GM12878 (cell line): Measurements from ENCODE around the gene ANKRD65. TPM values are rescaled to one million over a fixed set of nuclear protein-coding genes. Genes with fewer than 3 reads are reported as not detected.

Experiments used
- ATAC-seq: fragments of 200-7000 bp; cut with Tn5 transposase; 3 replicates; pipeline ENCODE4 v1.9.1; 2020; ENCODE audit warnings: mild to moderate bottlenecking, moderate library complexity
- BruUV-seq: library from RNA; stranded (reverse); fragments of 400-500 nt; replicated peaks from 2 replicates; lab custom pipeline; 2021; lab: Mats Ljungman, UMichigan
- CTCF ChIA-PET: fragments of 300-600 bp; sonication (Branson Sonifier 250); formaldehyde crosslinking; extraction: SDS; loops from one replicate; lab custom pipeline; 2021; ENCODE audit warnings: inconsistent platforms; lab: Yijun Ruan, JAX
- POLR2A ChIA-PET: fragments of 350-600 bp; formaldehyde crosslinking; extraction: SDS; loops from one replicate; lab custom pipeline; 2021; ENCODE audit warnings: inconsistent platforms; lab: Charles Lee
- RAD21 ChIA-PET: fragments of 300-600 bp; sonication (Branson Sonifier 250); formaldehyde crosslinking; loops from one replicate; lab custom pipeline; 2023; ENCODE audit warnings: antibody characterized with exemption; ENCODE audit not compliant: unreplicated experiment; lab: Charles Lee
- SMC1A ChIA-PET: fragments of 300-600 bp; sonication (Branson Sonifier 250); formaldehyde crosslinking; loops from one replicate; lab custom pipeline; 2023; ENCODE audit not compliant: unreplicated experiment, uncharacterized antibody; lab: Charles Lee
- DNase-seq: peaks from one replicate; pipeline ENCODE4 v3.0.0-alpha.2; 2011; ENCODE audit warnings: low read depth, low spot score
- FAIRE-seq: peaks from 3 replicates; lab custom pipeline; 2011; peaks lifted over from hg19 to GRCh38; lab: Jason Lieb, UNC
- H2AFZ ChIP-seq: 2 replicates; pipeline ENCODE4 v1.6.0; 2011; ENCODE audit warnings: low read depth, low read length, control low read depth; ENCODE audit not compliant: control insufficient read depth
- H3K27ac ChIP-seq: 2 replicates; pipeline ENCODE4 v1.5.1; 2011; ENCODE audit warnings: control low read depth; ENCODE audit not compliant: control insufficient read depth, insufficient read depth
- H3K27me3 ChIP-seq, 2 experiments: replicated peaks in 1 of 2; 2 replicates each; pipeline versions ENCODE4 v1.6.0 to v1.6.1; 2011; ENCODE audit warnings: low read length in 1 of 2; ENCODE audit not compliant: control insufficient read depth in 2 of 2, insufficient read depth in 2 of 2
- H3K36me3 ChIP-seq, 2 experiments: 2 replicates each; pipeline ENCODE4 v1.5.1; 2011; ENCODE audit warnings: low read length in 1 of 2; ENCODE audit not compliant: control insufficient read depth in 2 of 2, insufficient read depth in 2 of 2
- H3K4me1 ChIP-seq: 2 replicates; pipeline ENCODE4 v1.6.1; 2011; ENCODE audit warnings: mild to moderate bottlenecking, low read length, moderate library complexity, mixed read lengths; ENCODE audit not compliant: control insufficient read depth, insufficient read depth
- H3K4me2 ChIP-seq: 2 replicates; pipeline ENCODE4 v1.6.0; 2011; ENCODE audit warnings: control low read depth; ENCODE audit not compliant: control insufficient read depth, insufficient read depth
- H3K4me3 ChIP-seq: fragments of 200-600 bp; sonication (generic); 2 replicates; pipeline ENCODE4 v1.5.1; 2016
- H3K79me2 ChIP-seq: 2 replicates; pipeline ENCODE4 v1.6.0; 2011; ENCODE audit warnings: low read length; ENCODE audit not compliant: control insufficient read depth, insufficient read depth
- H3K9ac ChIP-seq: 2 replicates; pipeline ENCODE4 v1.8.0; 2011; ENCODE audit warnings: low read length, control low read depth, mixed read lengths; ENCODE audit not compliant: control insufficient read depth, insufficient read depth
- H3K9me3 ChIP-seq: replicated peaks from 3 replicates; pipeline ENCODE4 v1.5.1; 2011; ENCODE audit warnings: mild to moderate bottlenecking, low read length; ENCODE audit not compliant: control insufficient read depth, insufficient read depth
- H4K20me1 ChIP-seq: 2 replicates; pipeline ENCODE4 v1.6.0; 2011; ENCODE audit not compliant: control insufficient read depth, insufficient read depth
- FOXM1 ChIP-seq: IDR thresholded peaks from 2 replicates; pipeline ENCODE4 v1.6.1; 2012; ENCODE audit warnings: low read depth, mild to moderate bottlenecking, inconsistent platforms, low read length, moderate library complexity
- JUND ChIP-seq: IDR thresholded peaks from 2 replicates; pipeline ENCODE4 v1.6.1; 2012; ENCODE audit warnings: low read depth, mild to moderate bottlenecking, low read length, improper control_type of control experiment, moderate library complexity
- MYB ChIP-seq: fragments of 150-350 bp; IDR thresholded peaks from 2 replicates; pipeline ENCODE4 v1.6.1; 2014; ENCODE audit warnings: mild to moderate bottlenecking, low read depth, low read length, borderline replicate concordance
- ZNF24 ChIP-seq: fragments of 450-650 bp; IDR thresholded peaks from 2 replicates; pipeline ENCODE4 v1.6.1; 2017; ENCODE audit warnings: antibody characterized with exemption, mild to moderate bottlenecking
- WGBS: methylation state at CpG from one replicate; pipeline ENCODE4 v1.1.6; 2016; ENCODE audit warnings: low lambda C conversion rate; ENCODE audit not compliant: insufficient replicate concordance, insufficient coverage; ENCODE audit errors: missing lambda C conversion rate; 5-methylcytosine and 5-hydroxymethylcytosine counted together
- in situ Hi-C: fragments of 300-500 bp; cut with MboI; formaldehyde crosslinking; loops from 9 replicates; pipeline ENCODE4 v1.14.3; 2018; ENCODE audit warnings: mixed read lengths
- intact Hi-C: fragments of 100-400 bp; cut with micrococcal nuclease; formaldehyde crosslinking; loops from one replicate; pipeline ENCODE4 v1.14.2; 2022; ENCODE audit not compliant: unreplicated experiment
- polyA plus RNA-seq, 11 experiments: library from polyadenylated mRNA; depleted of rRNA in 4 of 11; unstranded in 6 of 11; stranded (reverse) in 5 of 11; fragments of >200 nt; fragmentation: Nextera tagmentation in 4 of 11; fragmentation: Illumina TruSeq in 1 of 11; extraction: Ambion mirVana in 4 of 11; extraction: Trizol in 1 of 11; gene quantifications; 1 replicate in 1 of 11; 2 replicates in 10 of 11; pipeline versions ENCODE4 v1.2.1 to v1.2.3, GENCODE V29; 2011 to 2016; ENCODE audit warnings: inconsistent platforms in 2 of 11, missing spikeins in 2 of 11, low read depth in 1 of 11
- total RNA-seq, 4 experiments: library from RNA; depleted of rRNA in 3 of 4; stranded (reverse); fragments of >200 nt in 3 of 4; fragmentation: Illumina TruSeq in 1 of 4; extraction: Trizol in 1 of 4; gene quantifications; 2 replicates each; pipeline versions ENCODE4 v1.2.1 to v1.2.3, GENCODE V29; 2013 to 2021
- TF ChIP-seq, protein P1 (sequence below): fragments of 450-650 bp; formaldehyde crosslinking; IDR thresholded peaks from 2 replicates; pipeline ENCODE4 v1.5.0; 2022; ENCODE audit warnings: mild to moderate bottlenecking, missing genetic modification characterization
- TF ChIP-seq, protein P2 (sequence below), 3 experiments: IDR thresholded peaks in 2 of 3; conservative IDR thresholded peaks in 1 of 3; 2 replicates each; pipeline ENCODE4 v1.5.1; 2011; ENCODE audit warnings: low read depth in 3 of 3, low read length in 3 of 3, mild to moderate bottlenecking in 3 of 3, control low read depth in 2 of 3, moderate library complexity in 2 of 3, inconsistent platforms in 1 of 3, mixed read lengths in 1 of 3; ENCODE audit not compliant: control insufficient read depth in 2 of 3, insufficient read depth in 1 of 3; ENCODE audit errors: extremely low read depth in 1 of 3
- TF ChIP-seq, protein P3 (sequence below): fragments of 450-650 bp; IDR thresholded peaks from 2 replicates; pipeline ENCODE4 v1.6.1; 2016; ENCODE audit warnings: mild to moderate bottlenecking
- TF ChIP-seq, protein P4 (sequence below): fragments of 450-650 bp; IDR thresholded peaks from 2 replicates; pipeline ENCODE4 v1.6.1; 2017; ENCODE audit warnings: low read depth, mild to moderate bottlenecking, moderate library complexity
- TF ChIP-seq, protein P5 (sequence below): fragments of 150-350 bp; IDR thresholded peaks from 2 replicates; pipeline ENCODE4 v1.6.1; 2014; ENCODE audit warnings: mild to moderate bottlenecking, low read depth, low read length
- TF ChIP-seq, protein P6 (sequence below): fragments of 450-650 bp; IDR thresholded peaks from 2 replicates; pipeline ENCODE4 v1.6.1; 2017; ENCODE audit warnings: borderline replicate concordance

Gene ANKRD65
- total and polyA plus RNA-seq, 10 of the 15 experiments (the other 5 are each of a cell fraction or from before 2014, with no cell fraction given): 0.05 to 2.8 (median 0.37) TPM

DNA sequence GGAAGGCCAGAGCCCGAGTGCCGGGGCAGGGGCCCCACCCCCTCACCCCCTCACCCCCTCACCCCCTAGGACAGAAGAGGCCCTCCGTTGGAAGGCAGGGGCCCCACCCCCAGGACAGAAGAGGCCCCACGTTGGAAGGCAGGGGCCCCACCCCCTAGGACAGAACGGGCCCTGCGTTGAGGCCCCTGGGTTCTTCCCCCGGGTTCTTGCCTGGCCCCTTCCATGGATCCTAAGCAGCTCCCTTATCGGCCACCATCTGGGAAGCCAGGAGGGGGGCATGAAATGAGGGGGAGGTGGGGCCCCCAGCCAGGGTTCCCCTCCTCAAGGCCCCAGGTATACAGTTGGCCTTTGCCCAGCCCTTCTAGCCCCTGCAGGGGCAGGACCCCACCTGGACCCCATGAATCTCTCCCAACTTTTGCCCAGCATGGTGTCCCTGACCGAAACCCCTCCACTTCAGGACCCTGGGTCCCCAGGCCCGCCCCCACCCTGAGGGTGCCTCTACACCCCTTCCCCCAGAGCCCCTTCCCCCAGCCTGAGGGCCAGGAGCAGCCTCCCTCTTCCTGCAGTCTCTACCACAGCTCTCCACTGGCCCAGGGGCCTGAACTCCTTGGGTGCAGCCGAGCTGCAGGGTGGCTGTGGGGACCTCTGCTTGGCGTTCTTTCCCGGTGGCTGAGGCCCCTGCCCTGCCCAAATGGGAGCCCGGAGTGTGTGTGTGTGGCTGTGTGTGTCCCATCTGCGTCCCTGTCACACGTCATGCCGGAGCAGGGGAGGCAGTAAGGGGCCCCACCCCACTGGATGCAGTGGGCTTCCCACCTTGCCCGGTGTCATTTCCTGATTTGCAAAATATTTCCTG is 10.1 kb upstream of the ANKRD65 start:
- H3K27ac ChIP-seq: no peak overlapping the region
- intact Hi-C loops (no loop called here), in situ Hi-C loops (no loop called here)
- H3K4me3 ChIP-seq: no peak overlapping the region
- ChIA-PET RAD21 (no interaction called here), POLR2A (no interaction called here), SMC1A (no interaction called here), CTCF (no interaction called here)
- H3K9ac ChIP-seq: no peak overlapping the region
- H3K4me1 ChIP-seq: peaks cover 17% of the 10 kb centered on the region
- peaks cover 0 to 13% of the 10 kb centered on the region in 2 experiments; a peak in 3 of 4 replicates for H3K27me3 ChIP-seq
- FAIRE-seq: no peak
- H3K79me2 ChIP-seq: no peaks in the 10 kb centered on the region
- H4K20me1 ChIP-seq: no peaks in the 10 kb centered on the region
- ATAC-seq: no peak
- BruUV-seq: no TSS peak
- no peak overlapping the region for H2AFZ ChIP-seq
- 37% methylated on average over 16 of the region's 18 CpGs for WGBS
- no peak for DNase-seq
- H3K4me2 ChIP-seq: no peak overlapping the region
- no peaks in the 10 kb centered on the region for H3K36me3 ChIP-seq
- no peaks in the 10 kb centered on the region for H3K9me3 ChIP-seq
- TF ChIP-seq, protein P1, sequence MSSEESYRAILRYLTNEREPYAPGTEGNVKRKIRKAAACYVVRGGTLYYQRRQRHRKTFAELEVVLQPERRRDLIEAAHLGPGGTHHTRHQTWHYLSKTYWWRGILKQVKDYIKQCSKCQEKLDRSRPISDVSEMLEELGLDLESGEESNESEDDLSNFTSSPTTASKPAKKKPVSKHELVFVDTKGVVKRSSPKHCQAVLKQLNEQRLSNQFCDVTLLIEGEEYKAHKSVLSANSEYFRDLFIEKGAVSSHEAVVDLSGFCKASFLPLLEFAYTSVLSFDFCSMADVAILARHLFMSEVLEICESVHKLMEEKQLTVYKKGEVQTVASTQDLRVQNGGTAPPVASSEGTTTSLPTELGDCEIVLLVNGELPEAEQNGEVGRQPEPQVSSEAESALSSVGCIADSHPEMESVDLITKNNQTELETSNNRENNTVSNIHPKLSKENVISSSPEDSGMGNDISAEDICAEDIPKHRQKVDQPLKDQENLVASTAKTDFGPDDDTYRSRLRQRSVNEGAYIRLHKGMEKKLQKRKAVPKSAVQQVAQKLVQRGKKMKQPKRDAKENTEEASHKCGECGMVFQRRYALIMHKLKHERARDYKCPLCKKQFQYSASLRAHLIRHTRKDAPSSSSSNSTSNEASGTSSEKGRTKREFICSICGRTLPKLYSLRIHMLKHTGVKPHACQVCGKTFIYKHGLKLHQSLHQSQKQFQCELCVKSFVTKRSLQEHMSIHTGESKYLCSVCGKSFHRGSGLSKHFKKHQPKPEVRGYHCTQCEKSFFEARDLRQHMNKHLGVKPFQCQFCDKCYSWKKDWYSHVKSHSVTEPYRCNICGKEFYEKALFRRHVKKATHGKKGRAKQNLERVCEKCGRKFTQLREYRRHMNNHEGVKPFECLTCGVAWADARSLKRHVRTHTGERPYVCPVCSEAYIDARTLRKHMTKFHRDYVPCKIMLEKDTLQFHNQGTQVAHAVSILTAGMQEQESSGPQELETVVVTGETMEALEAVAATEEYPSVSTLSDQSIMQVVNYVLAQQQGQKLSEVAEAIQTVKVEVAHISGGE (CRISPR knock-in tag): no peak
- TF ChIP-seq, protein P2, sequence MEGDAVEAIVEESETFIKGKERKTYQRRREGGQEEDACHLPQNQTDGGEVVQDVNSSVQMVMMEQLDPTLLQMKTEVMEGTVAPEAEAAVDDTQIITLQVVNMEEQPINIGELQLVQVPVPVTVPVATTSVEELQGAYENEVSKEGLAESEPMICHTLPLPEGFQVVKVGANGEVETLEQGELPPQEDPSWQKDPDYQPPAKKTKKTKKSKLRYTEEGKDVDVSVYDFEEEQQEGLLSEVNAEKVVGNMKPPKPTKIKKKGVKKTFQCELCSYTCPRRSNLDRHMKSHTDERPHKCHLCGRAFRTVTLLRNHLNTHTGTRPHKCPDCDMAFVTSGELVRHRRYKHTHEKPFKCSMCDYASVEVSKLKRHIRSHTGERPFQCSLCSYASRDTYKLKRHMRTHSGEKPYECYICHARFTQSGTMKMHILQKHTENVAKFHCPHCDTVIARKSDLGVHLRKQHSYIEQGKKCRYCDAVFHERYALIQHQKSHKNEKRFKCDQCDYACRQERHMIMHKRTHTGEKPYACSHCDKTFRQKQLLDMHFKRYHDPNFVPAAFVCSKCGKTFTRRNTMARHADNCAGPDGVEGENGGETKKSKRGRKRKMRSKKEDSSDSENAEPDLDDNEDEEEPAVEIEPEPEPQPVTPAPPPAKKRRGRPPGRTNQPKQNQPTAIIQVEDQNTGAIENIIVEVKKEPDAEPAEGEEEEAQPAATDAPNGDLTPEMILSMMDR (IDR thresholded peaks at IDR 0.05 in 2 of 3, conservative IDR thresholded peaks at IDR 0.05 in 1 of 3; ENCODE audit: control insufficient read depth in 2 of 3, extremely low read depth in 1 of 3, insufficient read depth in 1 of 3, low read depth in 3 of 3, low read length in 3 of 3): no peak
- TF ChIP-seq FOXM1 (no peak), MYB (no peak), ZNF24 (no peak), JUND (no peak)
- TF ChIP-seq, protein P3, sequence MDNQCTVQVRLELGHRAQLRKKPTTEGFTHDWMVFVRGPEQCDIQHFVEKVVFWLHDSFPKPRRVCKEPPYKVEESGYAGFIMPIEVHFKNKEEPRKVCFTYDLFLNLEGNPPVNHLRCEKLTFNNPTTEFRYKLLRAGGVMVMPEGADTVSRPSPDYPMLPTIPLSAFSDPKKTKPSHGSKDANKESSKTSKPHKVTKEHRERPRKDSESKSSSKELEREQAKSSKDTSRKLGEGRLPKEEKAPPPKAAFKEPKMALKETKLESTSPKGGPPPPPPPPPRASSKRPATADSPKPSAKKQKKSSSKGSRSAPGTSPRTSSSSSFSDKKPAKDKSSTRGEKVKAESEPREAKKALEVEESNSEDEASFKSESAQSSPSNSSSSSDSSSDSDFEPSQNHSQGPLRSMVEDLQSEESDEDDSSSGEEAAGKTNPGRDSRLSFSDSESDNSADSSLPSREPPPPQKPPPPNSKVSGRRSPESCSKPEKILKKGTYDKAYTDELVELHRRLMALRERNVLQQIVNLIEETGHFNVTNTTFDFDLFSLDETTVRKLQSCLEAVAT: no peak
- TF ChIP-seq, protein P4, sequence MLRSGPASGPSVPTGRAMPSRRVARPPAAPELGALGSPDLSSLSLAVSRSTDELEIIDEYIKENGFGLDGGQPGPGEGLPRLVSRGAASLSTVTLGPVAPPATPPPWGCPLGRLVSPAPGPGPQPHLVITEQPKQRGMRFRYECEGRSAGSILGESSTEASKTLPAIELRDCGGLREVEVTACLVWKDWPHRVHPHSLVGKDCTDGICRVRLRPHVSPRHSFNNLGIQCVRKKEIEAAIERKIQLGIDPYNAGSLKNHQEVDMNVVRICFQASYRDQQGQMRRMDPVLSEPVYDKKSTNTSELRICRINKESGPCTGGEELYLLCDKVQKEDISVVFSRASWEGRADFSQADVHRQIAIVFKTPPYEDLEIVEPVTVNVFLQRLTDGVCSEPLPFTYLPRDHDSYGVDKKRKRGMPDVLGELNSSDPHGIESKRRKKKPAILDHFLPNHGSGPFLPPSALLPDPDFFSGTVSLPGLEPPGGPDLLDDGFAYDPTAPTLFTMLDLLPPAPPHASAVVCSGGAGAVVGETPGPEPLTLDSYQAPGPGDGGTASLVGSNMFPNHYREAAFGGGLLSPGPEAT: no peak
- TF ChIP-seq, protein P5, sequence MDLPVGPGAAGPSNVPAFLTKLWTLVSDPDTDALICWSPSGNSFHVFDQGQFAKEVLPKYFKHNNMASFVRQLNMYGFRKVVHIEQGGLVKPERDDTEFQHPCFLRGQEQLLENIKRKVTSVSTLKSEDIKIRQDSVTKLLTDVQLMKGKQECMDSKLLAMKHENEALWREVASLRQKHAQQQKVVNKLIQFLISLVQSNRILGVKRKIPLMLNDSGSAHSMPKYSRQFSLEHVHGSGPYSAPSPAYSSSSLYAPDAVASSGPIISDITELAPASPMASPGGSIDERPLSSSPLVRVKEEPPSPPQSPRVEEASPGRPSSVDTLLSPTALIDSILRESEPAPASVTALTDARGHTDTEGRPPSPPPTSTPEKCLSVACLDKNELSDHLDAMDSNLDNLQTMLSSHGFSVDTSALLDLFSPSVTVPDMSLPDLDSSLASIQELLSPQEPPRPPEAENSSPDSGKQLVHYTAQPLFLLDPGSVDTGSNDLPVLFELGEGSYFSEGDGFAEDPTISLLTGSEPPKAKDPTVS: no peak
- TF ChIP-seq, protein P6, sequence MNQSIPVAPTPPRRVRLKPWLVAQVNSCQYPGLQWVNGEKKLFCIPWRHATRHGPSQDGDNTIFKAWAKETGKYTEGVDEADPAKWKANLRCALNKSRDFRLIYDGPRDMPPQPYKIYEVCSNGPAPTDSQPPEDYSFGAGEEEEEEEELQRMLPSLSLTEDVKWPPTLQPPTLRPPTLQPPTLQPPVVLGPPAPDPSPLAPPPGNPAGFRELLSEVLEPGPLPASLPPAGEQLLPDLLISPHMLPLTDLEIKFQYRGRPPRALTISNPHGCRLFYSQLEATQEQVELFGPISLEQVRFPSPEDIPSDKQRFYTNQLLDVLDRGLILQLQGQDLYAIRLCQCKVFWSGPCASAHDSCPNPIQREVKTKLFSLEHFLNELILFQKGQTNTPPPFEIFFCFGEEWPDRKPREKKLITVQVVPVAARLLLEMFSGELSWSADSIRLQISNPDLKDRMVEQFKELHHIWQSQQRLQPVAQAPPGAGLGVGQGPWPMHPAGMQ: no peak
